HEK293 (cell line): ENCODE measurements around the gene PTPRN2.

ENCODE experiments used
- BCL11A ChIP-seq: fragments of 450-650 bp; formaldehyde crosslinking; IDR thresholded peaks from 2 replicates; pipeline ENCODE4 v1.5.1; 2016; ENCODE audit warnings: low read depth, missing biosample characterization, missing genetic modification characterization
- CTCF ChIP-seq: fragments of 450-650 bp; formaldehyde crosslinking; IDR thresholded peaks from 2 replicates; pipeline ENCODE4 v1.5.1; 2016; ENCODE audit warnings: missing biosample characterization, missing genetic modification characterization
- MYNN ChIP-seq: fragments of 450-650 bp; formaldehyde crosslinking; IDR thresholded peaks from 2 replicates; pipeline ENCODE4 v1.5.1; 2016; ENCODE audit warnings: missing biosample characterization, missing genetic modification characterization, borderline replicate concordance
- ZBTB1 ChIP-seq: fragments of 450-650 bp; formaldehyde crosslinking; IDR thresholded peaks from 2 replicates; pipeline ENCODE4 v1.5.1; 2016; ENCODE audit warnings: missing biosample characterization, missing genetic modification characterization
- ZBTB8A ChIP-seq: fragments of 450-650 bp; formaldehyde crosslinking; IDR thresholded peaks from 2 replicates; pipeline ENCODE4 v1.5.1; 2016; ENCODE audit warnings: missing biosample characterization, missing genetic modification characterization
- ZNF10 ChIP-seq: fragments of 450-650 bp; formaldehyde crosslinking; IDR thresholded peaks from 2 replicates; pipeline ENCODE4 v1.5.1; 2017; ENCODE audit warnings: missing biosample characterization, missing genetic modification characterization
- ZNF133 ChIP-seq: fragments of 450-650 bp; formaldehyde crosslinking; IDR thresholded peaks from 2 replicates; pipeline ENCODE4 v1.5.1; 2016; ENCODE audit warnings: missing biosample characterization, missing genetic modification characterization
- ZNF416 ChIP-seq: fragments of 450-650 bp; formaldehyde crosslinking; IDR thresholded peaks from 2 replicates; pipeline ENCODE4 v1.5.1; 2016; ENCODE audit warnings: missing biosample characterization, missing genetic modification characterization
- ZSCAN18 ChIP-seq: fragments of 450-650 bp; formaldehyde crosslinking; IDR thresholded peaks from 2 replicates; pipeline ENCODE4 v1.5.1; 2016; ENCODE audit warnings: missing biosample characterization, missing genetic modification characterization
- TF ChIP-seq, protein P1 (sequence below): fragments of 450-650 bp; formaldehyde crosslinking; IDR thresholded peaks from 2 replicates; pipeline ENCODE4 v1.5.1; 2016; ENCODE audit warnings: missing biosample characterization, missing genetic modification characterization

DNA sequence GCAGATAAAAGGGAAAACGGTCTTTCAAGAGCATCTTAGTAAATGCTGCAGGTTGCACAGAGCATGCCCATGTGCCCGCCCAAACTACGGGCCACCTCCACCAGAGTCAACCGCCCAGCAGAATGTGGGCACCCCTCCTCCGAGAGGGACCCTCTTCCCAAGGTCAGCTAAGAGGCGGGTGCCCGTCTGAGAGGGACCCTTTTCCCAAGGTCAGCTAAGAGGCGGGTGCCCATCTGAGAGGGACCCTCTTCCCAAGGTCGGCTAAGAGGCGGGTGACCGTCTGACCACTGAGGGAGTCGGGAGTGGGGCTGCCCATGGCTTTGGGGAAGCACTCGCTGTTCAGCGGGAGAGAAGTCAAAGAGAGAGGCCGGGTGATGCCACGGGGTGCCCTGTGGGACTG, 113.1 kb downstream of the PTPRN2 start:
- TF ChIP-seq CTCF (tag by site-specific recombination) (no peak), ZNF133 (no peak), BCL11A (tag by site-specific recombination) (no peak), ZNF416 (tag by site-specific recombination) (no peak), ZNF10 (tag by site-specific recombination) (no peak), MYNN (tag by site-specific recombination) (no peak), ZBTB1 (tag by site-specific recombination) (no peak), ZBTB8A (tag by site-specific recombination) (no peak), ZSCAN18 (tag by site-specific recombination) (no peak)
- TF ChIP-seq, protein P1, sequence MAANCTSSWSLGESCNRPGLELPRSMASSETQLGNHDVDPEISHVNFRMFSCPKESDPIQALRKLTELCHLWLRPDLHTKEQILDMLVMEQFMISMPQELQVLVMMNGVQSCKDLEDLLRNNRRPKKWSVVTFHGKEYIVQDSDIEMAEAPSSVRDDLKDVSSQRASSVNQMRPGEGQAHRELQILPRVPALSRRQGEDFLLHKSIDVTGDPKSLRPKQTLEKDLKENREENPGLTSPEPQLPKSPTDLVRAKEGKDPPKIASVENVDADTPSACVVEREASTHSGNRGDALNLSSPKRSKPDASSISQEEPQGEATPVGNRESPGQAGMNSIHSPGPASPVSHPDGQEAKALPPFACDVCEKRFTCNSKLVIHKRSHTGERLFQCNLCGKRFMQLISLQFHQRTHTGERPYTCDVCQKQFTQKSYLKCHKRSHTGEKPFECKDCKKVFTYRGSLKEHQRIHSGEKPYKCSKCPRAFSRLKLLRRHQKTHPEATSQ (tag by site-specific recombination), result no peak
